Activated CD8-positive, alpha-beta memory T cell treated with anti-CD3 and anti-CD28 coated beads for 48 hours (primary cell): ENCODE results near the gene C10orf88.
A peak's percentile ranks its signal among the peaks of the same experiment; 100 is the strongest.
"Not testable (repeated sequence)": the region's sequence is repeated elsewhere in the genome, so short reads cannot be mapped to it uniquely, and the experiment has no call there.

ENCODE experiments used
- DNase-seq, 3 experiments: peaks; one replicate each; pipeline ENCODE4 v3.0.0-alpha.2; 2020; ENCODE audit warnings: low read depth in 2 of 3, low spot score in 2 of 3

The C10orf88 gene

DNA sequence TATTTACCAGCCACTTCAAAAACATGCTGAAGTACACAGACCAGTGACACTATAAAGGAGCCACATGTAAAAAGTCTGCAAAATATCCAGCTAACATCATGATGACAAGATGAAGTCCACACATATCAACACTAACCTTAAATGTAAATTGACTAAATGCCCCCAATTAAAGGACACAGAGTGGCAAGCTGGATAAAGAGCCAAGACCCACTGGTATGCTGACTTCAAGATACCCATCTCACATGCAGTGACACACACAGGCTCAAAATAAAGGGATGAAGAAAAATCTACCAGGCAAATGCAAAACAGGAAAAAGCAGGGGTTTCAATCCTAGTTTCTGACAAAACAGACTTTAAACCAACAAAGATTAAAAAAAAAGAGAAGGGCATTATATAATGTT is 12.9 kb upstream of the C10orf88 start:
- no peak for DNase-seq

DNA sequence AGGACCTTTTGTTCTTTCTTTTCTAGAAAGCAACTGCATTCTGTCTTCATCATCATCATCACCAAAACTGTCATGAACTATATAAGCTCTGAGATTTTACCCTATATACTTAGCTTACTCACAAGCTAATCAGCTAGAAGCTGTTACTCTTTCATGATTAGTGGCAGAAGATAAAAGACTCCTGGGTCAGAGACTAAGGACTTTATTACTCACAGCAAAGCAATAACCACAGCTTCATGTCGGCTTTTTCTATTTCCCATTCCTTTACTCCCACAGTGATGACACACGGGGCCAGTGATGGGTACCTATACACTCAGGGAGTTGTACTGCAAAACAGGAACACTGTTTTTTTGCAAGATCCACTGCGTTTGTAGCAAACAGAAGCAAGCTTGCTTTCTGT is 8.4 kb upstream of the C10orf88 start:
- DNase-seq = no peak

DNA sequence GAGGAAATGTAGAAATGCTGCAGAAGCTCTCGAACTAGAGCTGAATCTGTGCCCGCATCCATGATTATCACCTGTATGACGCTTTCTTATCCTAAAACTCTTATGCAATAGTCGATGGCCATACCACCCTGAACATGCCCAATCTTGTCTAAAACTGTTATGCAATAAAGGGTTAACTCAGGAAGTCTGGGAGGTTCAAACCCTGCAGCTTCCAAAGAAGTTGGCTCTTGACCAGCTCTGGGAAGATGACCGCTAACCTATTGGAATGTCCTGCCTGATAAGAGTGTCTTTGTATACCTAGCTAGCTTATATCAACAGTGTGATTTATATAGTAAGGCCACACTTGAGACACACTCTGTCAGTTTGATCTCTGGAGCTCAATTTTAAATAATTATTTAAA is 3.4 kb upstream of the C10orf88 start:
- no peak for DNase-seq

DNA sequence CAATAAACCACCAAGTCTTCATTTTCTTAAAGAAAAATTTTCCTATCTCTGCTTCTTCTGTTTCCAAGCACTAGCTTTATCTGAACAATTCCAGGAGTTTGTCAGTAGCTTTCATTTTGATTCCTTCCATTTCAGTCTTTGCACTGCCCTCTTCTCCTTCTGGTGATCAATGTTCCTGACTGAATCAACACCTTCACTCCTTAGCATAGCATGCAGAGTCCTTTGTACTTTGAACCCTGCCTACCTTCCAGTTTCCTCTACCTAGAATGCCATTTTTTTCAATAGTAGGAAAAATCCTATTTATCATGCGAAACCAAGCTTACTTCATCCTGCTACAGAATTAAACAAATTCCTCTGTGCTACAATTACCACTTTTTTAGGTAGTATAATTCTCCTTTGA is 1.9 kb upstream of the C10orf88 start:
- no peak for DNase-seq

DNA sequence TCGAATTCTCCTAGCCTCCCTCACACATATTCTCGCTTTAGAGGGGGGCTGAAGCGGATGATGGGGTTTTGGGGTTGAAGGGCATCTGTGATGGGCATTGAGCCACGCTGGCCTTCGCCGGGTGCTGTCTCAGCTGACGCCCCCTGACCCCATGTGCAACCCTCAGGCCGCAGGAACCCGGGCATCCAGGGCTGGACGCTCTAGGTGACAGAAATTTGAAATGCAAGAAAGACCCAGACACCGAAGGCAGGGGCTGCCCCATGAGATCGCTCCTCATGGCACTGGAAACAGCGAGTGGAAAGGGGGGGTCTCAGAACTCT is 664 bp upstream of the C10orf88 start:
- DNase-seq = no peak

DNA sequence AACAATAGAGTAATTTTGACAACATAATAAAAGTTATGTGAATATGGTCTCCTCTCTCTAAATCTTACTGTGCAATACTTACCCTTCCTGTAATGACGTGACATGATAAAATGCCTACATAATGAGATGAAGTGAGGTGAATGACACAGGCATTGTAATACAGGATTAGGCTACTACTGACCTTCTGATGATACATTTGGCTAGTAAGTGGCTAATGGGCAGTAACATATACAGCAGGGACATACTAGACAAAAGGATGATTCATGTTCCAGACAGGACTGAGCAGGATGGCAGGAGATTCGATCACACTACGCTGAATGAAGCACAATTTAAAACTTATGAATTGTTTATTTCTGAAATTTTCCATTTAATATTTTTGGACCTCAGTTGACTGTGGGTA is 4.7 kb downstream of the C10orf88 start:
- DNase-seq = no peak

DNA sequence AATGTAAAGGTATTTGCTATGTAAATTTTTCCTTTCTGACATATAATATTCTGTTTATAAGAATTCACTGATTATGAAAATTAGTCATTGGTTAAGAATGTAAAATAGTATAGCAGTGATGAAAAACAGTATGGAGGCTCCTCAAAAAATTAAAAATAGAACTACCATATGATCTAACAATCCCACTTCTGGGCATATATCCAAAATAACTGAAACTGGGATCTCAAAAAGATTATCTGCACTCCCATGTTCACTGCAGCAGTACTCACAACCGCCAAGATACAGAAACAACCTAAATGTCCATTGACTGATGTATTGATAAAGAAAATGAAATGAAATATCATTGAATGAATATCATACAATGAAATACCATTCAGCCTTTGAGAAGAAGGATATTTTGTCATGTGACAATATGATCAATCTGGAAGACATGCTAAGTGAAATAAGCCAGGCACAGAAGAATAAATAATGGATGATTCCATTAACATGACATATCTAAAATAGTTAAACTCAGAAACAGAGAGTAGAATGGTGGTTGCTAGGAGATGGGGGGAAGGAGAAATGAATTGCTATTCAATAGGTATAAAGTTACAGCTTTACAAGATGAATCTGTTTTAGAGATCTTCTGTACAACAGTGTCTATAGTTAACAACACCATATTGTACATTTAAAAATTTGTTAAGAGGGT is 14.0 kb downstream of the C10orf88 start:
- DNase-seq = no peak

DNA sequence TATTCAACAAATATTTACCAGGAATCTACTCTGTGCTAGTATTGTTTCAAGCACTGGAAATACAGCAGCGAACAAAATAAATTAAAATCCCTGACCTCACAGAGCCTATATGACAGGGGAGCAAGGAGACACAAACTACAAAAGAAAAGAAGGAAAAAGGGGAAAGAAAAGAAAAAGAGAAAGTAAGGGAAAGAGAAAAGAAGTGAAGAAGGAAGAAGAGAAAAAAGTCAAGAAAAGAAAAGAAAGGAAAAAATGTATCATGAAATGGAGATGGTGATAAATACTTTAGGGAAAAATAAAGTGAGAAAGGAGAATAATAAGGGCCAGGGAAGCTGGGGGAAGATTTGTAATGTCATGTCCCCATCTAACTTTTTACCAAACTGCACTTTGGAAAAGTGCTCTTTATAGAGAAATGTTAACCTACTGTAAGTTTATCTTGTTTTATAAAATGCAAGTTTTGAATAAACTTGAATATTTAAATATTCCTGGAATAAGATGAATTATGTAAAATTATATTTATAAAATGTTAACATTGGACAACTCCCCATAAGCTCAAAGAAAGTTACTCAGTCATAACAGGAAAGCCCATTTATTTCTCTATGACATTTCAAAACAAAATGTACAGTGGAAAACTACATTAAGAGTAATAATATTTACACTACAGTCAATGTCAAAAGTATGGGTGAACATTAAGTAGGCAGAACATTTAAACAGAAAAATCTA is 14.7 kb downstream of the C10orf88 start:
- no peak for DNase-seq

DNA sequence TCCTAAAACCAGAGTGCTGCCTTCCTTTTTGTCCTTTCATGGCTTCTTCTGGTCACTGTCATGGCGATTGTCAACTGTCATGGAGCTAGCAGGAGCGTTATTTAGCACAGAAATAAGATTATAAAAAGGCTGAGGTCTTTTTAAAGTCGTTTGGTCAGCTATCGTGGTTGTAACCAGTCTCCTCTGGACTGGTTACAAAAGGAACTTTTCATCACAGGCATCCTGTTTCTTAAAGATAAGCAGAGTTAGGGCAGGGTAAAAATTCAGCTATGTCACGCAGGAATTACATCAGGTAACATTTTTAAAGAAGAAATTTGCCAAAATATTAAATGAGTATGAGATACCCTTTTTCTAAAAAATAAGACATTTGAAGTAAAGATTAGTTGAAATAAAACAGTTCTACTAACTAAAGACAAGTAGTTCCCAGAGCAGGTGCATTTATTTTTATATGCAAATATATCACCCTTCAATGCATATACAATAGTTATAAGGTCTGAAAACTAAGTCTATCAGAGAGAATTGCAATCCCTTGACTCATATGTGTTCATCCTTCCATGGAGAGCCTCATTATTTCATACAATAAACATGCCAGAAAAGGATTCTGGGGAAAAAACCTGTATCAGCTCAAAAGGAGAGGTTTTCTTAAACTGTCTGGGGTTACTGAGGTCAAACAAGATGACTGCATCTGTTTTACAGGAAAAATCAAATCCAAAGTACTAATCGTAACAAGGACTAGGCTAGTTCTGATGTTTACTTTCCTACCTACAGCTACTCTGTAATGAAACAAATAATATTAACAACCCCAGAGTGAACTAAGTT is 22.7 kb downstream of the C10orf88 start:
- no peak for DNase-seq

DNA sequence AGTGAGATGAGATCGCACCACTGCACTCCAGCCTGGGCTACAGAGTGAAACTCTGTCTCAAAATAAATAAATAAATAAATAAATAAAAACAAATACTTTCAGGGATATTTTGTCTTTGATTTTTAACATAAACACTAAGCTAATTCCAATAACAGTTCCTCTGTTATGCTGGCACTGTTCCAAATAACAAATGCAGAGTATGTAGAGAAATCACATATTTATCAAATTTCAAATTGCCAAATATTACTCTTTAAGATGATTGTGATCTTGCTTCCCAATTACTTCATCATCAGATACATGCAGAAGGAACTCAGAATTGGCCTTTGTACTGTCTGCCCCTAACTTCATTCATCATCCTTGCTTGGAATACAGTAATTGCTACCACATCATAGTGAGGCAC is 23.9 kb downstream of the C10orf88 start:
- no peak for DNase-seq

DNA sequence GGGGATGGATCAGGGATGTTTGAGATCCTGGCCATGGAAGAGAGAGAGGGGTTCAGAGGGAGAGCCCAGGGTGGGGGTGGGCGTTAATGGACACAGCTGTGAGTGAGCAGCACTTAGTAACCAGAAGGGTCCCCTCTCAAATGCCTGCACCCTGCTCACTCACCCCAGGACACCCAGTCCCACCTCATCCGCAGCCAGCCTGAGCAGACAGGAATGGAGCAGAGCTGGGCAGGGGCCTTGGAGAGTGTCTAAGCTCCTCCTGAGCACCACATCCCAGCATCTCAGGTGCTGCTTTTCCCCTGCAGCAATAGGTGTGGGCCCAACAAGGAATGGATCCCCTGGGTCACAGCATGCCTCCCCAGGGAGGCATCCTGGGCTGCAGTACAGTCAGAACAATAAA is 38.3 kb downstream of the C10orf88 start:
- DNase-seq = no peak

DNA sequence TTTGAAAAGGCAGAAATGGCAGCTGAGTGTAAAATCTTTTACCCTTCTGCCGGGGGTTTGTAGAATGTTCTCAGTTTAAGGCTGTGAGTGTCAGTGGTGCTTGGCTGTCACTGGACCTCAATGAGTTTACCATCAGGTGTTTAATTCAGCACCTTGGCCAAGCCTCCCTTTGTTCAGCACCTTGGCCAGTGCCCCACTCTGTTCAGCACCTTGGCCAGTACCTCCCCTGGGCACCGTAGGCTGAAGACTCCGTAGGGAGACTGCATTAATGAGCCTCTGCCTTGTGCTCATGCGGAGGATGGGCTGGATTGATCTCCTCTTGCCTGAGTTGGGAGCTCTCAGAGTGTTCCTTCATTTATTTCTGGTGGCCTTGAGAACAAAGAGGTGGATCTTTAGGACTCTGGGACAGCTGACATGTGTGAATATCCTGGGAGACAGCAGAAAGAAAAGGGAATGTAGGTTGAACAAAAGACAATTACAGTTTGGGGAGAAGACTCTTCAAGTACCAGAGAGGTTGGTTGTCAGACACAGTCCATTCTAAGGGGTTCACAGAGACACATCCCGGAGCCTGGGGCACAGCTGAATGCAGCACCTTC is 42.0 kb downstream of the C10orf88 start:
- DNase-seq = peak in 1 of 3 experiments; percentile 27

DNA sequence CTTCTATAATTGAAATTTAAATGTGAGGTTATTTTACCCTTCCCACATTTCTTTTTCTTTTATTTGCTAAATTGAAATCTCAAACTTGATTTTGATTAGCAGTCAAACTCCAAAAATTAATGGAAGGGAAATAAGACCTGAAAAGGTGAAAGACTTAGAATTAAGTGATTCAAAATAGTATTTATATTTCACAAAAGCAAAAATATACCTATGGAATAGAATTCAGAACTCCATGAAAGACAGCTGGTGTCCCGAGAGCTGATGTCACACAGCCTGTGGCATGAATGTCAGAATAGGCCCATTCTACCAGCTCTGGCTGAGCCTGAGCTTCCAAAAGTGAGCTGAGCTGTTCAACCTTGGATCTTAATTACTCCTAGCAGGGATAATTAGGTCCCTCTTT is 43.7 kb downstream of the C10orf88 start, which contains the start of gene FAM24A:
Gene FAM24A (plus strand): TSS at position 301 of the 400 bp plus-strand sequence. CDS start 1,025 bp downstream, outside the sequence.
- DNase-seq = no peak

DNA sequence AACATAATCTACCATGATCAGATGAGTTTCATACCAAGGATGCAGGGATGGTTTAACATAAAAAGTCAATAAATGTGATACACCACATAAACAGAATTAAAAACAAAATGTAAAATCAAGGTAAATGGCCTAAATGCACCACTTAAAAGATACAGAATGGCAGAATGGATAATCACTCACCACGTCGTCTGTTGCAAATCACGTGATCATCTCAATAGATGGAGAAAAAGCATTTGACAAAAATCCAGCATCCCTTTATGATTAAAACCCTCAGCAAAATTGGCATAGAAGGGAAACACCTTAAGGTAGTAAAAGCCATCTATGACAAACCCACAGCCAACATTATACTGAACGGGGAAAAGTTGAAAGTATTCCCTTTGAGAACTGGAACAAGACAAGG is 50.2 kb downstream of the C10orf88 start:
- DNase-seq = not testable (repeated sequence)

DNA sequence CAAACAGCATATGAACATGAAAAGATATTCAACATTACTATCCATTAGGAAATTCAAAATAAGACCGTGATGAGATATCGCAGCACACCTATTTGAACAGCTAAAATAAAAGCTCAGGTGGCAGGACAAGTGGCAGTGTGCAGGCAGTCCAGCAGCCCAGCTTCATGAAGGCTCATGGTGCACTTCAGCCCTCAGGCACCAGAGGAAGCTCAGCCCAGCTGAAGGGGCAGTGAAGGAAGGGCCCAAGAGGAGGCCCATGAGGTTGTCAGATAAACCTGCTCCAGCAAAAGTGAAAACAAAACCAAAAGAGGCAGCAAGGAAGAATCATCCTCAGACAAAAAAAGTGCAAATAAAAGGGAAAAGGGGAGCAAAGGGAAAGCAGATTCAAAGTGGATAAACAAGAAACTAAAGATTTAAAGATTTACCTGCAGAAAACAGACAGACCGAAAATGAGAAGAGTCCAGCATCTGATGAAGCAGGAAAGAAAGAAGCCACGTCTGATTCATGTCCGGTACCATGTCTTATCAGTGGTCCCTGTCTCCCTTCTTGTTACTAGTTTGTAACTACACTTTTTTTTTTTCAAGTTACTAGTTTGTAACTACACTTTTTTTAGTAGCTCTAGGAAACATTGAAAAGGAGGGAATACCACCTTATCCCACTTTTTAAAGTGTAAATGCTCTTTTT is 59.6 kb downstream of the C10orf88 start:
- no peak for DNase-seq

DNA sequence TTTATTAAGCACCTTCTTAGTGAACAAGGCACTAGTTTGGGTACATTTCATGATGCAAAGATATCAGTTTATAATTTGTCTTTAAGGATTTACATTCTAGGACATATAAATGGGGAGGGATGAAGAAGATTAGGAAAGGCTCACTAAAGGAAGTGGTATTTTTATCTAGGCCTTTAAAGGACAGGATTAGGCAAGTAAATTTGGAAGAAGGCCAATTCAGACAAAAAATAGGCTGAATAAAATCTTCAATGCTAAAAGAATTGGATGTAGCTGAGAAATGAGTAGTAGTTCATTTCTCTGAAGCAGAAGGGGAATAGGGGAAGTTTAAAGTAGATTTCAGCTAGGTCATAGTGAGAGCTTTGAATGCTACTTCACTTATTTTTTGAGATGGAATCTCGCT is 69.9 kb downstream of the C10orf88 start:
- no peak for DNase-seq

DNA sequence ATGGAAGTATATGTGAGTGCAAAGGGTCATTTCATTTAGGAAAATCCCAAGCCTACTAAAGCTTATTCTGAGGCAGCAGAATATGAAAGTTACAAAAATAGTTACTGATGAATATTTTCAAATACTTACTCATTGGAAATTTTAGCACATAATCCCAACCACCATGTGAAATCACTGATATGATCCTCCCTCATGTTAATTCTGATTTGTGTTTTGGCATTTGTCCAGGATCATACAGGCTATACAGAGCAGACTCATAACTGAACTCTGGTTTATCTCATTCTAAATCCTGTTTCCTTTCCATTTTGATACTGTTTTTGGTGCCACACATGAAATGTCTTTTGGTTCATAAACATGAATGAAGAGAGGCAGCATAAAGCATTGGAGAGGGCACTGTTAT is 71.3 kb downstream of the C10orf88 start:
- DNase-seq = no peak
